HG02981 (cell line): ENCODE results near the gene HMGCS2.
"Not testable (repeated sequence)": the region's sequence is repeated elsewhere in the genome, so short reads cannot be mapped to it uniquely, and the experiment has no call there.

ENCODE experiments used
- ATAC-seq: cut with Tn5 transposase; IDR thresholded peaks from one replicate; pipeline ENCODE4 v1.9.1; 2021; ENCODE audit warnings: mild to moderate bottlenecking, moderate library complexity; ENCODE audit not compliant: unreplicated experiment

HMGCS2 gene

GRCh38 chr1:119790451-119791198 is 21.9 kb upstream of the HMGCS2 start:
- no peak for ATAC-seq

GRCh38 chr1:119787776-119788175 is 19.1 kb upstream of the HMGCS2 start:
- ATAC-seq, result no peak

- not testable (repeated sequence) for ATAC-seq
Observed at GRCh38 chr1:119786473-119787050, 17.9 kb upstream of the HMGCS2 start.

GRCh38 chr1:119786046-119786445 is 17.3 kb upstream of the HMGCS2 start:
- ATAC-seq, result not testable (repeated sequence)

GRCh38 chr1:119784191-119784781 is 15.6 kb upstream of the HMGCS2 start:
- no peak for ATAC-seq

- no peak for ATAC-seq
Observed at GRCh38 chr1:119783354-119784185, 14.9 kb upstream of the HMGCS2 start.

GRCh38 chr1:119782631-119783325 is 14.1 kb upstream of the HMGCS2 start:
- ATAC-seq, result no peak

GRCh38 chr1:119781434-119782210 is 12.9 kb upstream of the HMGCS2 start:
- no peak for ATAC-seq

- no peak for ATAC-seq
Observed at GRCh38 chr1:119779869-119780356, 11.2 kb upstream of the HMGCS2 start.

GRCh38 chr1:119778886-119779560 is 10.3 kb upstream of the HMGCS2 start:
- no peak for ATAC-seq

- no peak for ATAC-seq
Observed at GRCh38 chr1:119778359-119778758, 9.7 kb upstream of the HMGCS2 start.

- no peak for ATAC-seq
Observed at GRCh38 chr1:119774746-119775490, 6.2 kb upstream of the HMGCS2 start.

GRCh38 chr1:119773711-119774241 is 5.1 kb upstream of the HMGCS2 start:
- ATAC-seq, result no peak

- no peak for ATAC-seq
Observed at GRCh38 chr1:119772298-119772697, 3.6 kb upstream of the HMGCS2 start.

GRCh38 chr1:119771770-119772169 is 3.1 kb upstream of the HMGCS2 start:
- no peak for ATAC-seq

- no peak for ATAC-seq
Observed at GRCh38 chr1:119771016-119771415, 2.3 kb upstream of the HMGCS2 start.

- no peak for ATAC-seq
Observed at GRCh38 chr1:119767486-119767885, 1.2 kb downstream of the HMGCS2 start.

GRCh38 chr1:119766374-119766794 is 2.3 kb downstream of the HMGCS2 start:
- ATAC-seq, result no peak
